ENCODE measurements around the gene ZNF514.

Gene ZNF514

GRCh38 chr2:95159690-95160449, at the start of gene ZNF514:
Gene ZNF514, minus strand, starts transcription at chr2:95159848. Its CDS starts 6,595 bp downstream, at chr2:95153253.
- peak; percentile 25 to 69 for DNase-seq (ENCODE audit: extremely low read depth in 1 of 2, low read depth in 1 of 2)

- no peak for DNase-seq (ENCODE audit: extremely low read depth in 1 of 2, low read depth in 1 of 2)
These were observed 48.5 kb upstream of the ZNF514 start for GRCh38 chr2:95208106-95208505.

- DNase-seq (ENCODE audit: extremely low read depth in 1 of 2, low read depth in 1 of 2), result peak; percentile 28 to 71
These were observed 47.7 kb upstream of the ZNF514 start, which contains the start of gene ZNF892 for GRCh38 chr2:95207111-95207961. Gene ZNF892, plus strand, starts transcription at chr2:95207521. Its CDS starts 295 bp downstream, at chr2:95207816.

- DNase-seq (ENCODE audit: extremely low read depth in 1 of 2, low read depth in 1 of 2), result no peak
These were observed 46.4 kb upstream of the ZNF514 start for GRCh38 chr2:95206096-95206495.

- DNase-seq (ENCODE audit: extremely low read depth in 1 of 2, low read depth in 1 of 2), result no peak
These were observed 44.7 kb upstream of the ZNF514 start for GRCh38 chr2:95204396-95204795.

- no peak for DNase-seq (ENCODE audit: extremely low read depth in 1 of 2, low read depth in 1 of 2)
These were observed 44.3 kb upstream of the ZNF514 start for GRCh38 chr2:95203911-95204310.

- peak in 1 of 2 donors; percentile 19 for DNase-seq (ENCODE audit: extremely low read depth in 1 of 2, low read depth in 1 of 2)
These were observed 33.3 kb upstream of the ZNF514 start for GRCh38 chr2:95192956-95193355.

GRCh38 chr2:95185973-95186372, 26.3 kb upstream of the ZNF514 start:
- DNase-seq (ENCODE audit: extremely low read depth in 1 of 2, low read depth in 1 of 2), result no peak

- no peak for DNase-seq (ENCODE audit: extremely low read depth in 1 of 2, low read depth in 1 of 2)
These were observed 25.5 kb upstream of the ZNF514 start for GRCh38 chr2:95185197-95185596.

- no peak for DNase-seq (ENCODE audit: extremely low read depth in 1 of 2, low read depth in 1 of 2)
These were observed 22.1 kb upstream of the ZNF514 start for GRCh38 chr2:95181774-95182173.

- no peak for DNase-seq (ENCODE audit: extremely low read depth in 1 of 2, low read depth in 1 of 2)
These were observed 19.8 kb upstream of the ZNF514 start for GRCh38 chr2:95179451-95179850.

- DNase-seq (ENCODE audit: extremely low read depth in 1 of 2, low read depth in 1 of 2), result no peak
These were observed 14.4 kb upstream of the ZNF514 start for GRCh38 chr2:95174031-95174542.

GRCh38 chr2:95171902-95172301, 12.3 kb upstream of the ZNF514 start:
- DNase-seq (ENCODE audit: extremely low read depth in 1 of 2, low read depth in 1 of 2), result no peak

GRCh38 chr2:95166065-95166763, 6.6 kb upstream of the ZNF514 start:
- DNase-seq (ENCODE audit: extremely low read depth in 1 of 2, low read depth in 1 of 2), result no peak

GRCh38 chr2:95165371-95166064, 5.9 kb upstream of the ZNF514 start, which contains the start of gene ZNF2:
Gene ZNF2, plus strand, starts transcription at chr2:95165809. Its CDS starts 10,418 bp downstream, at chr2:95176227.
- DNase-seq (ENCODE audit: extremely low read depth in 1 of 2, low read depth in 1 of 2), result peak; percentile 93 to 95

- no peak for DNase-seq (ENCODE audit: extremely low read depth in 1 of 2, low read depth in 1 of 2)
These were observed 5.4 kb upstream of the ZNF514 start for GRCh38 chr2:95165030-95165370.

- DNase-seq (ENCODE audit: extremely low read depth in 1 of 2, low read depth in 1 of 2), result no peak
These were observed 593 bp downstream of the ZNF514 start for GRCh38 chr2:95158891-95159619.

GRCh38 chr2:95158441-95158840, 1.2 kb downstream of the ZNF514 start:
- DNase-seq (ENCODE audit: extremely low read depth in 1 of 2, low read depth in 1 of 2), result no peak

- no peak for DNase-seq (ENCODE audit: extremely low read depth in 1 of 2, low read depth in 1 of 2)
These were observed 10.2 kb downstream of the ZNF514 start for GRCh38 chr2:95149397-95149984.
